ENCODE results near the gene MEPCE.

Gene MEPCE

DNA sequence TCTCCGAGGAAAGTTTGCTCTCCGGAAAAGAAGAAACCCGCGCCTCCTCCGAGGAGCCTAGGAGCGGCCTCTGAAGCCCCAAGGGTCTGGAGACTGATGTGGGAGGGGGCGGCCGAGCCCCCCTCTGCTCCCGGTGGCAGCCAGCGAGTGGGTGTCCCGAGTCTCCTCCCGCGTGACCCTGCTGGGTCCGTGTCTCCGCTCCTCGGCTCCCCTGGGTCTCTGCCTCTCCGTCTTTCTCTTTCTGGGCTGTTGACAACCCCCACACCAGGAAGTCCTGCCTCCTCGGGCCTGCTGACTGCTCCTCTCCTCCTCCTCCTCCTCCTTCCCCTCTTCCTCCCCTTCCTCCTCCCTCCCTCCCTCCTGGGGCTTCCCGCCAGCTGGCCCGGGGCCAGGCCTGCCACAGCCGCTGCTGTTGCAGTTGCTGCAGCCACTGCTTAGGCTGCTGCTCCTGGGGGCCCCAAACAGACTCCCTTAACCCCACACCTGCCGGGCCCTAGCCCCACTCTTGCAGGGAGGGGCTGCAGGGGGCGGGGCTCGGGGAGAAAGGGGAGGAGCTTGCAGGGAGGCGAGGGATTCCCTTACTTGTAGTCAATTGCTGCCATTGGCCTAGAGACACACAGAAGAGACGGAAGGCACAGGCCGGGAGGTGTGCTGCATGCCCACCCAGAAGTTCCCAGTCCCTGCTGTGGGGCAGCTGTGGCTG is 49.5 kb downstream of the MEPCE start, which contains the start of gene TSC22D4:
Gene TSC22D4 (minus strand): TSS at position 257 of the 703 bp plus-strand sequence. CDS start 1,176 bp downstream, outside the sequence.
- Histone ChIP-seq H3K27me3 (ENCODE audit: insufficient read depth, low read length) (no peaks in the 10 kb centered on the region), H2AFZ (ENCODE audit: low read depth, low read length) (peak within 1 kb of the TSS; percentile 31), H3K4me3 (ENCODE audit: low read length) (peak within 1 kb of the TSS; percentile 85), H3K9me3 (ENCODE audit: low read length) (no peaks in the 10 kb centered on the region), H3K36me3 (ENCODE audit: insufficient read depth, low read length) (peaks cover 4% of the 10 kb centered on the region), H3K4me1 (ENCODE audit: insufficient read depth, low read length) (peaks cover 40% of the 10 kb centered on the region)

GRCh38 chr7:100481466-100481865 is 51.8 kb downstream of the MEPCE start:
- no peaks in the 10 kb centered on the region for H3K36me3 ChIP-seq (ENCODE audit: insufficient read depth, low read length)
- no peak overlapping the region for H2AFZ ChIP-seq (ENCODE audit: low read depth, low read length)
- H3K4me3 ChIP-seq (ENCODE audit: low read length) = no peak overlapping the region
- H3K4me1 ChIP-seq (ENCODE audit: insufficient read depth, low read length) = peaks cover 45% of the 10 kb centered on the region
- no peaks in the 10 kb centered on the region for H3K27me3 ChIP-seq (ENCODE audit: insufficient read depth, low read length)
- no peaks in the 10 kb centered on the region for H3K9me3 ChIP-seq (ENCODE audit: low read length)

DNA sequence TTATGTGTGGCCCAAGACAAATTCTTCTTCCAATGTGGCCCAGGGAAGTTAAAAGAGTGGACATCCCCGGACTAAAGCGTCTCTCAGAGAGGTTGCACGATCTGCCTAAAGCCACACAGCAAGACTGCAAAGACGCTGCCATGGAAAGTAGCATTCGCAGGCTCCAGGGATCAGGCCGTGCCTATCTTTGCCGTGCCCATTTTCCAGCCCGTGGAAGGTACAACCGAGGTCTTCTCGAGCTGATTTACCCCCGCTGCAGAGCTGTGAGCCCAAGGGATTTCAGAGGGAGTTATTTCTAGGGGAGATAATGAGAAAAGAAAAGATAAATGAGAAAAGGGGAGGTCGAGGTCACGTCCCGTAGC is 53.1 kb downstream of the MEPCE start:
- H3K27me3 ChIP-seq (ENCODE audit: insufficient read depth, low read length) = no peaks in the 10 kb centered on the region
- peak overlapping the region; percentile 26 for H2AFZ ChIP-seq (ENCODE audit: low read depth, low read length)
- no peaks in the 10 kb centered on the region for H3K9me3 ChIP-seq (ENCODE audit: low read length)
- peak overlapping the region; percentile 82 for H3K4me3 ChIP-seq (ENCODE audit: low read length)
- H3K36me3 ChIP-seq (ENCODE audit: insufficient read depth, low read length) = no peaks in the 10 kb centered on the region
- peaks cover 43% of the 10 kb centered on the region for H3K4me1 ChIP-seq (ENCODE audit: insufficient read depth, low read length)

GRCh38 chr7:100483090-100483721 is 53.6 kb downstream of the MEPCE start:
- Histone ChIP-seq H3K36me3 (ENCODE audit: insufficient read depth, low read length) (no peaks in the 10 kb centered on the region), H3K4me3 (ENCODE audit: low read length) (peak overlapping the region; percentile 82), H3K27me3 (ENCODE audit: insufficient read depth, low read length) (no peaks in the 10 kb centered on the region), H3K9me3 (ENCODE audit: low read length) (no peaks in the 10 kb centered on the region), H2AFZ (ENCODE audit: low read depth, low read length) (peak overlapping the region; percentile 60), H3K4me1 (ENCODE audit: insufficient read depth, low read length) (peaks cover 40% of the 10 kb centered on the region)

Measured in neuron (in vitro differentiated cells).